H9 (cell line): ENCODE data around the gene FAM222B. TPM values are rescaled to one million over a fixed set of nuclear protein-coding genes. Genes with fewer than 3 reads are reported as not detected.

Experiments used
- DNase-seq: peaks from one replicate; pipeline ENCODE4 v3.0.0-alpha.2; 2017
- H2AFZ ChIP-seq: one replicate; pipeline ENCODE4 v1.6.1; 2013; ENCODE audit warnings: mild to moderate bottlenecking, low read length, control low read depth, moderate library complexity
- H2AK5ac ChIP-seq: 2 replicates; pipeline ENCODE4 v1.6.1; 2013; ENCODE audit warnings: low read length, control low read depth, mixed read lengths; ENCODE audit not compliant: insufficient read length
- H2BK120ac ChIP-seq: one replicate; pipeline ENCODE4 v1.6.1; 2013; ENCODE audit warnings: low read depth, mild to moderate bottlenecking, low read length, control low read depth, inconsistent platforms; ENCODE audit not compliant: poor library complexity, severe bottlenecking
- H2BK12ac ChIP-seq: 2 replicates; pipeline ENCODE4 v1.6.1; 2013; ENCODE audit warnings: low read length, control low read depth, mixed read lengths, low read depth; ENCODE audit not compliant: insufficient read length
- H2BK15ac ChIP-seq: 2 replicates; pipeline ENCODE4 v1.6.1; 2013; ENCODE audit warnings: low read depth, low read length, control low read depth
- H2BK20ac ChIP-seq: one replicate; pipeline ENCODE4 v1.6.1; 2013; ENCODE audit warnings: low read depth, mild to moderate bottlenecking, low read length, control low read depth, inconsistent platforms; ENCODE audit not compliant: poor library complexity, severe bottlenecking
- H2BK5ac ChIP-seq: 2 replicates; pipeline ENCODE4 v1.6.1; 2013; ENCODE audit warnings: low read length, control low read depth, mixed read lengths; ENCODE audit not compliant: insufficient read length
- H3K14ac ChIP-seq: 2 replicates; pipeline ENCODE4 v1.6.1; 2013; ENCODE audit warnings: low read length, control low read depth; ENCODE audit not compliant: insufficient read depth
- H3K18ac ChIP-seq: 2 replicates; pipeline ENCODE4 v1.6.1; 2013; ENCODE audit warnings: low read depth, mild to moderate bottlenecking, mixed read lengths, low read length, control low read depth; ENCODE audit not compliant: insufficient read length
- H3K23ac ChIP-seq: 2 replicates; pipeline ENCODE4 v1.6.1; 2013; ENCODE audit warnings: low read length, control low read depth, mixed read lengths, low read depth; ENCODE audit not compliant: insufficient read length
- H3K23me2 ChIP-seq: 2 replicates; pipeline ENCODE4 v1.6.1; 2013; ENCODE audit warnings: low read depth, mild to moderate bottlenecking, mixed read lengths, low read length, control low read depth; ENCODE audit not compliant: insufficient read length, poor library complexity, severe bottlenecking
- H3K27ac ChIP-seq: 2 replicates; pipeline ENCODE4 v1.5.1; 2013; ENCODE audit warnings: low read length, control low read depth, mixed read lengths, low read depth; ENCODE audit not compliant: insufficient read length
- H3K27me3 ChIP-seq: 2 replicates; pipeline ENCODE4 v1.6.1; 2013; ENCODE audit warnings: low read length, control low read depth, inconsistent platforms; ENCODE audit not compliant: insufficient read depth
- H3K4ac ChIP-seq: 2 replicates; pipeline ENCODE4 v1.6.1; 2013; ENCODE audit warnings: low read depth, mild to moderate bottlenecking, control low read depth, inconsistent platforms, low read length, moderate library complexity
- H3K4me1 ChIP-seq: 2 replicates; pipeline ENCODE4 v1.6.1; 2013; ENCODE audit warnings: low read length, control low read depth, inconsistent platforms; ENCODE audit not compliant: insufficient read depth
- H3K4me2 ChIP-seq: 2 replicates; pipeline ENCODE4 v1.6.1; 2013; ENCODE audit warnings: low read length, control low read depth, mixed read lengths; ENCODE audit not compliant: insufficient read length, insufficient read depth
- H3K56ac ChIP-seq: 2 replicates; pipeline ENCODE4 v1.6.1; 2013; ENCODE audit warnings: low read depth, mild to moderate bottlenecking, mixed read lengths, low read length, control low read depth; ENCODE audit not compliant: insufficient read length
- H3K79me1 ChIP-seq: 2 replicates; pipeline ENCODE4 v1.6.1; 2013; ENCODE audit warnings: low read depth, mild to moderate bottlenecking, moderate library complexity, low read length, control low read depth, inconsistent platforms; ENCODE audit not compliant: insufficient read depth, poor library complexity, severe bottlenecking
- H3K79me2 ChIP-seq: 2 replicates; pipeline ENCODE4 v1.6.1; 2013; ENCODE audit warnings: low read length, control low read depth, inconsistent platforms; ENCODE audit not compliant: insufficient read depth
- H3K9ac ChIP-seq: 2 replicates; pipeline ENCODE4 v1.6.1; 2013; ENCODE audit warnings: low read length, control low read depth, mixed read lengths; ENCODE audit not compliant: insufficient read length; ENCODE audit errors: extremely low read depth
- H3K9me3 ChIP-seq: one replicate; pipeline ENCODE4 v1.6.1; 2013; ENCODE audit warnings: low read depth, low read length, inconsistent platforms; ENCODE audit not compliant: control insufficient read depth
- H3T11ph ChIP-seq: one replicate; pipeline ENCODE4 v1.6.1; 2013; ENCODE audit warnings: mild to moderate bottlenecking, low read length, control low read depth, inconsistent platforms
- H4K20me1 ChIP-seq: one replicate; pipeline ENCODE4 v1.6.1; 2013; ENCODE audit not compliant: control insufficient read depth, insufficient read length, insufficient read depth
- H4K5ac ChIP-seq: 2 replicates; pipeline ENCODE4 v1.6.1; 2013; ENCODE audit warnings: low read depth, mild to moderate bottlenecking, mixed read lengths, low read length, control low read depth; ENCODE audit not compliant: insufficient read length
- H4K8ac ChIP-seq: replicated peaks from 2 replicates; pipeline ENCODE4 v1.6.1; 2013; ENCODE audit warnings: low read length, control low read depth, mixed read lengths, low read depth; ENCODE audit not compliant: insufficient read length
- H4K91ac ChIP-seq: 2 replicates; pipeline ENCODE4 v1.6.1; 2013; ENCODE audit warnings: low read depth, mild to moderate bottlenecking, moderate library complexity, mixed read lengths, low read length, control low read depth; ENCODE audit not compliant: insufficient read length
- H3K27ac Mint-ChIP-seq, 3 experiments: 2 replicates in 2 of 3; 3 replicates in 1 of 3; pipeline ENCODE4 v1.8.0; 2020 to 2021; ENCODE audit warnings: mixed read lengths in 3 of 3, mild to moderate bottlenecking in 1 of 3, moderate library complexity in 1 of 3
- H3K27me3 Mint-ChIP-seq: 2 replicates; pipeline ENCODE4 v1.8.0; 2021; ENCODE audit warnings: low read depth, mild to moderate bottlenecking, moderate library complexity, mixed read lengths
- H3K36me3 Mint-ChIP-seq, 3 experiments: 2 replicates in 2 of 3; 3 replicates in 1 of 3; pipeline ENCODE4 v1.8.0; 2020 to 2021; ENCODE audit warnings: low read depth in 3 of 3, mixed read lengths in 3 of 3; ENCODE audit not compliant: insufficient read depth in 1 of 3
- H3K4me1 Mint-ChIP-seq, 2 experiments: 2 replicates each; pipeline ENCODE4 v1.8.0; 2020; ENCODE audit warnings: mixed read lengths in 2 of 2
- H3K4me3 Mint-ChIP-seq, 2 experiments: 2 replicates in 1 of 2; 3 replicates in 1 of 2; pipeline ENCODE4 v1.8.0; 2020 to 2021; ENCODE audit warnings: mild to moderate bottlenecking in 2 of 2, mixed read lengths in 2 of 2, moderate library complexity in 1 of 2
- H3K9me3 Mint-ChIP-seq, 2 experiments: 2 replicates in 1 of 2; 3 replicates in 1 of 2; pipeline ENCODE4 v1.8.0; 2020; ENCODE audit warnings: mild to moderate bottlenecking in 2 of 2, mixed read lengths in 2 of 2, moderate library complexity in 1 of 2
- WGBS: extraction: QIAGEN DNeasy Blood & Tissue Kit; methylation state at CpG from one replicate; pipeline ENCODE4 v1.1.7; 2013; ENCODE audit warnings: missing lambda C conversion rate, low lambda C conversion rate, mixed read lengths; ENCODE audit not compliant: insufficient read length; ENCODE audit errors: extremely low coverage; 5-methylcytosine and 5-hydroxymethylcytosine counted together
- total RNA-seq: library from RNA; stranded (reverse); gene quantifications from 2 replicates; pipeline ENCODE4 v1.2.1, GENCODE V29; 2021
- TF ChIP-seq, protein P1 (sequence below): fragments of 200-600 bp; sonication (generic); conservative IDR thresholded peaks from 3 replicates; pipeline ENCODE4 v1.8.0; 2021; ENCODE audit warnings: antibody characterized with exemption, mild to moderate bottlenecking

The FAM222B gene
- total RNA-seq, 1 experiment from 2014 or later = 76.1 TPM

DNA sequence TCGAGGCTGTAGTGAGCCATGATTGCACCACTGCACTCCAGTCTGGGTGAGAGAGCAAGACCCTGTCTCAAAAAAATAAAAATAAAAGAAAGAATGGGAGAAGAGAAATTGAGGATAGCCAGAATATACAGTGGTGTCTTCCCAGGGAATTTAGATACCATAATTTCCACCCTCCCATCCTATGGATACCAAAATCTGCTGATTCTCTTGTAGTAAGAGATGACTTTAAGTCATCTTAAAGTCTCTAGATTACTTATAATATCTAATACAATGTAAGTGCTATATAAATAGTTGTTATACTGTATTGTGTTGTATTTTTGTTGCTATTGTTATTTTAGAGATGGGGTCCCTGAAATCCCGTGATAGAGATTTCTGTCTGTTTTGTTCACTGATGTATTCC lies 10.7 kb upstream of the FAM222B start:
- H3K9me3 Mint-ChIP-seq = no peaks in the 10 kb centered on the region
- no peak overlapping the region for H4K8ac ChIP-seq

More for the DNA sequence above, 10.7 kb upstream of the FAM222B start:
- Mint-ChIP-seq H3K4me3 (peak overlapping the region in 1 of 2 experiments; percentile 50; a peak in 1 of 5 replicates), H3K27me3 (no peaks in the 10 kb centered on the region), H3K36me3 (peaks cover 12 to 19% (median 19%) of the 10 kb centered on the region in 3 experiments), H3K4me1 (peaks cover 6 to 10% of the 10 kb centered on the region in 2 experiments), H3K27ac (0 out of 7 replicates have a peak overlapping the region, but pooled peaks of 1 of the 3 experiments have one; percentile 28)
- H2BK15ac ChIP-seq = no peak overlapping the region
- H2BK120ac ChIP-seq = no peak overlapping the region
- no peak overlapping the region for H3T11ph ChIP-seq
- H2AK5ac ChIP-seq = no peak overlapping the region
- TF ChIP-seq, protein P1, sequence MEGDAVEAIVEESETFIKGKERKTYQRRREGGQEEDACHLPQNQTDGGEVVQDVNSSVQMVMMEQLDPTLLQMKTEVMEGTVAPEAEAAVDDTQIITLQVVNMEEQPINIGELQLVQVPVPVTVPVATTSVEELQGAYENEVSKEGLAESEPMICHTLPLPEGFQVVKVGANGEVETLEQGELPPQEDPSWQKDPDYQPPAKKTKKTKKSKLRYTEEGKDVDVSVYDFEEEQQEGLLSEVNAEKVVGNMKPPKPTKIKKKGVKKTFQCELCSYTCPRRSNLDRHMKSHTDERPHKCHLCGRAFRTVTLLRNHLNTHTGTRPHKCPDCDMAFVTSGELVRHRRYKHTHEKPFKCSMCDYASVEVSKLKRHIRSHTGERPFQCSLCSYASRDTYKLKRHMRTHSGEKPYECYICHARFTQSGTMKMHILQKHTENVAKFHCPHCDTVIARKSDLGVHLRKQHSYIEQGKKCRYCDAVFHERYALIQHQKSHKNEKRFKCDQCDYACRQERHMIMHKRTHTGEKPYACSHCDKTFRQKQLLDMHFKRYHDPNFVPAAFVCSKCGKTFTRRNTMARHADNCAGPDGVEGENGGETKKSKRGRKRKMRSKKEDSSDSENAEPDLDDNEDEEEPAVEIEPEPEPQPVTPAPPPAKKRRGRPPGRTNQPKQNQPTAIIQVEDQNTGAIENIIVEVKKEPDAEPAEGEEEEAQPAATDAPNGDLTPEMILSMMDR = no peak
- no peak overlapping the region for H3K56ac ChIP-seq
- H3K4ac ChIP-seq = no peak overlapping the region
- H3K23me2 ChIP-seq = peaks cover 3% of the 10 kb centered on the region
- H2BK12ac ChIP-seq = no peak overlapping the region
- H2AFZ ChIP-seq = no peak overlapping the region
- H2BK5ac ChIP-seq = no peak overlapping the region
- no CpG with 5 or more reads among the region's 2 CpGs for WGBS
- no peak for DNase-seq
- H3K18ac ChIP-seq = no peak overlapping the region
- no peaks in the 10 kb centered on the region for H3K27me3 ChIP-seq
- no peak overlapping the region for H2BK20ac ChIP-seq
- H3K27ac ChIP-seq = no peak overlapping the region
- no peaks in the 10 kb centered on the region for H3K79me2 ChIP-seq
- no peaks in the 10 kb centered on the region; the same call in 1 of the 2 replicates for H3K4me1 ChIP-seq
- H3K9ac ChIP-seq = no peak overlapping the region
- H3K4me2 ChIP-seq = no peak overlapping the region
- H4K20me1 ChIP-seq = no peaks in the 10 kb centered on the region
- no peak overlapping the region for H4K91ac ChIP-seq
- H4K5ac ChIP-seq = no peak overlapping the region
- H3K23ac ChIP-seq = no peak overlapping the region
- H3K79me1 ChIP-seq = no peaks in the 10 kb centered on the region
- no peaks in the 10 kb centered on the region for H3K9me3 ChIP-seq
- no peak overlapping the region for H3K14ac ChIP-seq
